Stimulated activated CD4-positive, alpha-beta T cell treated with anti-CD3 and anti-CD28 coated beads, Interleukin-1b, Interleukin-23, amount 100 ng/mL, for 4 hours (primary cell): Measurements from ENCODE around the gene TRAM2.

Experiments used
- DNase-seq, 2 donors: peaks; one replicate each; pipeline ENCODE4 v3.0.0-alpha.2; 2020; ENCODE audit warnings: low read depth in 2 of 2

The TRAM2 gene

GRCh38 chr6:52595000-52595795, 18.3 kb upstream of the TRAM2 start:
- no peak for DNase-seq

- no peak for DNase-seq
Observed at GRCh38 chr6:52594221-52594620, 17.4 kb upstream of the TRAM2 start.

DNA sequence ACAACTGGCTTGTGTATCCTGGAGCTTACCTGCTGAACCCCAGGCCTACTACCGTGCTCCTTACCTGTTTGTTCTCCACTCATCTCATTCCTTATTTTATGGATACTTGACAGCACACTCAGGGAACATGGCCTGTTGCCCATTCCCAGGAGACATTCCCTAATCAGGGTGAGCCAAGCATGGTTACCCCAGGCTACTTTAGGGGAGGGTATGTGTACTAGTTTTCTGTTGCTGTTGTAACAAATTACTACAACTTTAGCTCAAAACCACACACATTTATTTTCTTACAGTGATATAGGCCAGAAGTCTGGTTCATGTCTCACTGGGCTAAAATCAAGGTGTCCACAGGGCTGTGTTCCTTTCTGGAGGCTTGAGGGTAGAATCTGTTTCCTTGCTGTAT, 15.0 kb upstream of the TRAM2 start:
- no peak for DNase-seq

DNA sequence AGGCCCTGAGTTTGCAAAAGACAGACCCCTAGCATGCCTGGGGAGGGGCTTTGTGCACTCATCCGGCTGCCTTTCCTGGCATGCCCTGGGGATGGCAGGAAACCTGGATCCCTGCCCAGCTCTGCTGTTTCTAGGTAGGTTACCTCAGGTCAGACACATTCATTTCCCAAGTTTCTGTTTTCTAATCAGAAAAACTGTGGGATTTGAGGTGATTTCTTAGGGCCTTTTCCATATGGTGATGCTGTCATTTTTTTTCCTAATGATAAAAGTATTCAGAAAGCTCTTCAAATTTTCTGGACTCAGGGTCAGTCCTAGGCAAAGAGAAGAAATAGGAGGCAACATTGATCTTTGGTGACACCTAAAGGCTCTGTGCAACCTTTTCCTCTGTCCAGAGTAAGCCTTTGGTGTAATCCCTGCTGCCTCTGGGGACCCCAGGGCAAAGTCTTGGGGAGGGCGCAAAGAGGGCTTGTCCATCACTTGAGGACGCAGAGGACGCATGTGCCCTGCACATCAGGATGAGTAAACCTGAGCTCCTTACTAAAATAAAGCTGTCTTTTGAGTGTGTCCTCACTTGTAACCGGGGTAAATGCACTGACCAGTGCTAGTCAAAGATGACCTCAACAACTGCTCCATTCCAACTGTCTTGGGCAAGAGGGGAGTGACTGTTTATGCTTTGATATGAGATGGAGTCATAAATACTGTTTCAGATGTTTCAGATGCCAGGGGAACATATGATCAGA, 13.5 kb upstream of the TRAM2 start:
- DNase-seq = no peak

DNA sequence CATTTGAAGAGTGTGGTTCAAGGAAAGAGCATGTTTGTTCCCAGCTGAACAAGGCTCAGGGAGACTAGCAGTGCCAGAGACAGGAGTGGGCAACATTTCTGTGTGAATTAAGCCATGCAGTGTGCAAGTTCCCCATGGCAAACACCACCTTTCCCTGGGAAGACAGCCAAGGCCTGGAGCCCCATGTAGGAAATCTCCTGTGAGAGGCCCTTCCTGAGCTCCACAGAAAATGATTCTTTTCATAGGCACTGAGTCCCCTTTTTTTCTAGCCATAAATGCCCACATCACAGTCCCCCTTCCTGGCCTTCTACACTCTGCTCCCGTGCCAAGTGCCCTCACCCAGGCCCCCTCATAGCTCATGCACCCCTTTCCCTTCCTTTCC, 11.8 kb upstream of the TRAM2 start:
- DNase-seq = no peak

DNA sequence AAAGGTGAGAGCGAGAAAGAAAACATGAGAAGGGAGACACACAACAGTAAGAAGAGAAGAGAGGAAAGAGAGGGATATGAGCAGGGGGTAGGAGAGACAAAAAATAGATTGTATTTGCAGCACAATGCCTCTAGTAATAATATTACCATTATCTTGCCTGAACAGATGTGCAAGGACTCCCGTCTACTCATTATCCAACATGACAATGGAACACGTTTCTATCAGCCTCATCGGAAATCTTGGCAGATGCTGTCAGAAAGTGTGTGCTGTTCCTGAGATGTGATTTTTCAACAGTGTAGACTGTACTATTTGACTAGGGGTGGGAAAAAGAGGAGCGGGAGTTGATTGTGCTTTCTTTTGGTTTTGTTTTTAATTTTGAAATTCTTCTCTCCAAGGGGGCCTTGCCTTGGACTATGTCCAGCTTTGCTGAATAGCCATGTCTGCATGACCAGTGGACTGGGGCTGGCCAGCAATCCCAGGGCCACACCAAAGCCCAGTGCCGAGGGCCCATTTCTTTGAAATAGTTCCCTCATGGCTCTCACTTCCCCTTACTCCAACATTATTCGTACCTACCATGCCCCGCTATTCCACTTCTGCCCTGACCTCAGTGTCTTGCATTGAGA, 11.3 kb upstream of the TRAM2 start:
- no peak for DNase-seq

DNA sequence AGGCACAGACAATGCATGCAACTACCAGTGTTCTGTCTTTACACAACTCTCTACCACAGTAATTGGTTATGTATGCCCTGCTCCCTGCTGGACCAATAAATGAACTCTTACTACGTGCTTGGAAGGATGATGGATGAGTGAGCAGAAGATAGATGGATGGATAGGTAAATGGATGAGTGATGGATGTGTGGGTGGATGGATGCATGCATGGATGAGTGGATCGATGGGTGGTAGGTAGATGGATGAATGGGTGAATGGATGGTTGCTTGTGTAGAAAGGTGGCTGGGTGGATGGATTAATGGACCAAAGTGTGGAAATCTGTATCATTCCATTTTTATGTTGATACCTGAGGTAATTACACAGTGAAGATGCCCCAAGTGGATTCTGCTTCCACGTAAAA, 10.1 kb upstream of the TRAM2 start:
- no peak for DNase-seq

DNA sequence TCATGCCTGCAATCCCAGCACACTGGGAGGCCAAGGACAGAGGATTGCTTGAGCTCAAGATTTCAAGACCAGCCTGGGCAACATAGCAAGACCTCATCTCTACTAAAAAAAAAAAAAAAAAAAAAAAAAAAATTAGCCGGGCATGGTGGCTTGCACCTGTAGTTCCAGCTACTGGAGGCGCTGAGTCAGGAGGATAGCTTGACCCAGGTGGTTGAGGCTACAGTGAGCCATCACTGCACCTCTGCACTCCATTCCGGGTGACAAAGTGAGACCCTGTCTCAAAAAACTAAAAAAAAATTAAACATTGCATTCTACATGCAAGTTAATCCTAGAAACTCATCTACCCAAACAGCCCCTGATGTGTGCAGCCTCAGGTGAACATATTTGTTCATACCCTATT, 7.3 kb upstream of the TRAM2 start:
- no peak for DNase-seq

DNA sequence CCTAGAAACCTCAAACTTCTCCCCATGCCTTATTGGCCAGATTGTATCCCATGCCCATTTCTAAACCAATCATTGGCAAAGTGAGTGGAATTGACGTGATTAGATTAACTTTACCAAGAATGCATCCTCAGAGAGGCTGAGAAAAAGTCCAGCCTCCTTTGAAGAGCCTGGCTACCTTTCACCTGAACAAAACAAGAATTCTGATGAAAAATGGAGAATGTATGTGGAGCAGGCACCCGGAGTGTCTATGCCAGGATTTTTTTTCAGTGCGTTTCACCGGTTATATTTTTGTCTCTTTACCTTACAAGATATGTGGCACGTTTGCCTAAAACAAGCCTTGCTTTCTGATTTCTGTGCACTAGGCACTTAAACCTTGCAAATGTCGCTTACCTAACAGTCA, 6.1 kb upstream of the TRAM2 start:
- DNase-seq = no peak

- no peak for DNase-seq
Observed at GRCh38 chr6:52582446-52582845, 5.6 kb upstream of the TRAM2 start.

GRCh38 chr6:52580905-52581304, 4.0 kb upstream of the TRAM2 start:
- no peak for DNase-seq

- DNase-seq = no peak
Observed at GRCh38 chr6:52579006-52579660, 2.3 kb upstream of the TRAM2 start.

GRCh38 chr6:52577778-52578463, 1.1 kb upstream of the TRAM2 start:
- DNase-seq = no peak

DNA sequence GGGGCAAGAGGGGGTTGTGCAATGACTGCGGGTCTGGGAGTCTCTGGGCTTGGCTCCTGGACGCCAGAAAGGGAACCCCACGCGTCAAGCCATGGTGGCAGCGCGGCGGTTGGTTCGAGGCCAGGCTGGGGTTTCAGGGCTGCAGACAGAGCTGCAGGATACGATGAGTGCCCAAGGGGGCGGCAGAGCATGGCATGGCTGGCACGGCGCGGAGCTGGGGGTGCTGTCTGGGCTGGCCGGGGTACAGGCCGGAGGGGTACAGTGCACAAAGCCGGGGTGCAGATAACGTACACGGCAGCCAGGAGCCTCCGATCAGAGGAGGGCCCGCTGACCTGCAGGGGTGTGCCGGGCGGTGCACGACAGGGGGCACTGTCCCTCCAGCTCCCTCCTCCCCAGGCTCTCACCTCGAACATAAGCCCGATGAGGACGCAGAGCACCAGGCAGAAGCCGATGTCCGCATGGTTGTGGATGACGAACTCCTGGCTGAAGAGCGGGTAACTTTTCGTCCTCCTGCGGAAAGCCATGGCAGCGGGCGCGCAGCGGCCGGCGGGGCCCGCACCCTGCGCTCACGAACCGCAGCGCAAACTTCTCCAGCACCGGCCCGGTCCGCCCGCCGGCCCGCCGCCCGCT, 353 bp downstream of the TRAM2 start:
- peak; percentile 18 to 41 for DNase-seq

GRCh38 chr6:52576054-52576391, 837 bp downstream of the TRAM2 start:
- DNase-seq = no peak

DNA sequence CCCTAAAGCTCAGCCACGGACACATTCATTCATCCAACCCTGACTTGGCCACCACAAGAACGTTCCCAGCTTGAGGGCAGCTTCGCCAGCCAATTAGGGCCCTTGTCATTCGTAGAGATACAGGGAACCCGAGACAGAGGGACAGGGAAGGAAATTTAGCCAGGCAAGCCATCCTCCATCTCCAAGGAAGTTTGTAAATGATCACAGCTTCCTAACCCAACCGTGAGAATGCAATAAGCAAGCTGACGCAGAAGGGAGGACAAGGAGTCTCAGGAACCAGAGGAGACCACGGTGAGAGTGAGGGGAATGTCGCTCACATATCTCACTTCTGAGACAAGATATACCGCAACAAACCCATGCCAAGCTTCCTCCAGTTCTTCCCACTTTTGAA, 1.4 kb downstream of the TRAM2 start:
- DNase-seq = no peak

DNA sequence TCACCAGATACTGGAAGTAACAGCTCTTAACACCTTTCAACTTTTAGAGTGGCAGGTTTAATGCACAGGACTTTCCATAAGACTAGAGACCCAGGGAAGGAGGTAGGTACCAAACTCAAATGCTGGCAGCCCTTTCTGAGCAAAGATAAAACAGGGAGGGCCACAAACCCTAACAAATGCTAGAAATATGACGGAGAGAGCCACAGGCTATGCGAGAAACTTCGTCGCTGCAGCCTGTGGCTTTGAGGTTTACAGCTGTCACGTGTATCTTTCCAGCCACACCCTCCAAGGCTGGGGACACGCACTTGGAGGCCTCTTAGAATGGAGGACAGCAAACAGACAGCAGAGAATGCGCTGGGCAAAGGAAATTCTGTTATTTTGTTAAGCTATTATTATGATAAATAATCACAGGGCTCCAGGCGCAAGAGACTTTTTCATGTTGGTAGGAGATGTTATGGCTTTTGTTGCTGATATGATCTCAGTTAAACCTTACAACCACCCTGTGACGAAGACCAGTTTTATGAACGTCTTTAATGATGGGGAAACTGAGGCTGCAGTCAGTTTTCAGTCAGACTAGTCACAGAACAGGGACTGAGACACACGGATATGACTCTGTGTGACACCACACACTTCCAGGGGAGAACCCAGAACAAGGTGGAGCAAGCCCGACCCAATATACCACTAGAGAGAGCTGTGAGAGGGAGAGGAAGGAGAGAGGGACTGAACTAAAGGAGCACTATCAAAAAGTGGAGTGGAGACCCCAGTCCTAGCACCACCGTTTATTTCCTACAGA, 2.0 kb downstream of the TRAM2 start:
- peak in 1 of 2 donors; percentile 19 for DNase-seq

DNA sequence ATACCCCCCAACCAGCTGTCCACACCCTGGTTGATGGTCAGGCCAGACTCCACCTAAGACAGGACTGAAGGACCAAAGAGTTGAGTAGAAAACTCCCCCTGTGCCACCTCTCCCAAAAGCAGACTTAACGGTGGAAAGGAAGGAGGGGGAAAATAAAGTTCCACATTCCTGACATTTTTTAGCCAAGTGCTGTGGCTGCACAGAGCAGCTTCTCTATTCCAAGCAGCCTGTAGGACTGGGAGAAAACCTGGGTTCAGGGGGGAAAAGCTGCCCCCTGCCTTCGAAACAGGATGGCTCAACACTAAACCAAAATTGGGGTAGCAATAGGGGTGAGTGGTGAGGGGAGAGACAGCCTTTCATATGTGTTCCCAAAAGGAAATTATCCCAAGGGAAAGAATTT, 3.6 kb downstream of the TRAM2 start:
- no peak for DNase-seq

GRCh38 chr6:52572536-52572935, 4.3 kb downstream of the TRAM2 start:
- DNase-seq = no peak

DNA sequence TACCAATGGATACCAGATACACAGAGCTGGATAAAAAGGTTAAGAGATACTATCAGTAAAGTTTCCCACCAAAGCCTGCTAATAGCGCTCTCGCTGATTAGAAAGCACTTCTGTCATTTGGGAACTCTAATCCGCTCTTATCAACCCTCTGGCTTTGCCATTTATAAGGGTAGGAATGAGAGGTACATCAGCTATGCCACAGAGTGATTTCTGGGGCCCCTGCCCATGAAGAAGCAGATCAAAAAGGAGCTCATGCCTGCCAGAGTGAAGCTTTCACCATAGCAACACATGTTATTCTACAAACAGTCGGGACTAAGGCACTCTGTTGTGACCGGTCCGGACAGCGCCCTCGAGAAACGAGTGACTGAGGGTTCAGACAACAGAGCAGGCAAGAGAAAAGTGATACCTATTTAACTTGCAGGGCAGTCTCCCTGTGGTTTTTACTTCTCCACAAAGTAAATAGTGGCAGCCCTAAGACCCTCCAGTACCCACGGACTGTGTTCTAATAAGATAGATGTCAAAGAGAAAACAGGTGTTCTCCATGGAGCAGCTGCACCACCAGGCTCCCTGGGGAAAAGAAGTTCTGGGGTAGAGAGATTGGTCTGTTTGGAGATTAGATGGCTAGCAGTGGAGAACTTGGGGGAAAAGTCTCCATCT, 5.6 kb downstream of the TRAM2 start:
- no peak for DNase-seq
